Stimulated activated CD4-positive, alpha-beta T cell treated with anti-CD3 and anti-CD28 coated beads, TNF-alpha, amount 100 ng/mL, for 24 hours (primary cell): ENCODE measurements around the gene DUSP6.

Experiments used
- DNase-seq, 3 experiments: peaks; one replicate each; pipeline ENCODE4 v3.0.0-alpha.2; 2020; ENCODE audit warnings: low read depth in 3 of 3

DUSP6 gene

GRCh38 chr12:89328151-89329030 is 23.9 kb downstream of the DUSP6 start:
- DNase-seq = no peak

DNA sequence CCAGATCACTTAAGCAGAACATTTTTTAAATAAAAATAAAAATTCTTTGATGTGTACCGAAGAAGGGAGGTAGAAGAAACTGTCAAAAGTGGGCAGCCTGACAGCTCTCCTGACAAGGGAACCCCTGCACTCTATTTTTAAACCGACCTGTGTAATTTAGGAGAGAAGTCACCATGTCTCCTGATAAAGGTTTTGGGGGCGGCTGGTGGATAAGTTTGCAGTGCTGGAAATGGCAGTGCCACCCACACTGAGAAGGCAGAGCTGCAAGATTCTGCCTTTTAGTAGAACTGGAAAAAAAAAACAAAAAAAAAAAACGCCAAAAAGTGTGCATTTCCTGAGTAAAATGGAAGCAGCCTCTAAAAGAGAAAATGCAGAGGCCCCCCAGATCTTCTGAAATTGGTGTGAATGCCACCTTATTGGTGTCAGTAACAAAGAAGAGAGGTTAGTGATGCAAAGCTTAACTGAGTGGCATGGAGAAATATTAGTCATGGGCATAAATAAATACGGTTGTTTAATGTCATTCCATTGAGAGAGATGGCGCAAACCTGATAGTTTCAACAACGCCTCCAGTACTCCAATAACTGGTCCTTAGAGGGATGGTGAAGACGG is 24.7 kb downstream of the DUSP6 start:
- DNase-seq = no peak

GRCh38 chr12:89326239-89327040 is 25.9 kb downstream of the DUSP6 start:
- DNase-seq = no peak

DNA sequence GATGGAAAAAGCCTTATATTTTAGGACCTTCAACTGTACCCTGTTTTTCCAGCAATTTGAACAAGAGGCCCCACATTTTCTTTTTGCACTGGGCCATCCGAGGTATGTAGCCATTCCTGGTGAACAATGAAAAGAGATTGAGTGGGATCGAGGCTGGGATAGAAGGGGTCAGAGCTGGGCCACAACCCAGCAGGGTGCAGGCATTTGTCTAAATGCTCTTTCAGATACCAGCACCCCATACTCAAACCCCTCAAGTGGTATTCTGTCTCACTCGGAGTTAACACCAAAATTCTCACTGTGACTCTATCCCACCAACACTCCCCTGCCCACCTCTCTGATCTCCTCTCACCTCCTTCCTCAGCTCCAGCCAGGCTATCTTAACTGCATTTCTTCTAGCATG is 26.8 kb downstream of the DUSP6 start:
- no peak for DNase-seq

- DNase-seq = no peak
These were observed 27.9 kb downstream of the DUSP6 start for GRCh38 chr12:89324437-89324836.

DNA sequence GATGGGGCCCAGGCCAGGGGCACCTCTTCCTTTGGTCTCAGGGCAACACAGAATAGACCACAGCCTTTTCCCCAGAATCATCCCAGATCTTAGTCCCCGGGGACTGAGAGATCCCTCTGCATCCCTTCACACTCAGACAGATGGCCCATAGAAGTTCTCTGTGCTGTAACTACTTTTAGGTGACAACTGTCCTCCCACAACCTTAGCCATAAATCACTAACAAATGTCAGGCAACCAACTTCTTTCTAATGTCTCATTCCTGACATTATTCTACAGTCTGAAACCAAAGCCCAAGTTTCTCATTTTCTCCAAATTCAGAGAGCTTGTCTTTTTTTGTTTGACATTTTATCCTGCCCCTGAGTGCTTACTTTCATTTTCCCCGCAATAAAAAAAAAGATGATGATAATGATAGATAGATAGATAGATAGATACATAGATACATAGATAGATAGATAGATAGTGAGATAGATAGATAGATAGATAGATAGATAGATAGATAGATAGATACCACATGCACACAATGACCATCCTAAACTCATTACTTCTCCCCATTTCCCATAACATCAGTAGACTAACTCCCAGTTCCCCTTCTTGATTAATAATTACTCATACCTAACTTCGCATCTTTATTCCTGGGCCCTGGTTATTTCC is 28.6 kb downstream of the DUSP6 start:
- no peak for DNase-seq

DNA sequence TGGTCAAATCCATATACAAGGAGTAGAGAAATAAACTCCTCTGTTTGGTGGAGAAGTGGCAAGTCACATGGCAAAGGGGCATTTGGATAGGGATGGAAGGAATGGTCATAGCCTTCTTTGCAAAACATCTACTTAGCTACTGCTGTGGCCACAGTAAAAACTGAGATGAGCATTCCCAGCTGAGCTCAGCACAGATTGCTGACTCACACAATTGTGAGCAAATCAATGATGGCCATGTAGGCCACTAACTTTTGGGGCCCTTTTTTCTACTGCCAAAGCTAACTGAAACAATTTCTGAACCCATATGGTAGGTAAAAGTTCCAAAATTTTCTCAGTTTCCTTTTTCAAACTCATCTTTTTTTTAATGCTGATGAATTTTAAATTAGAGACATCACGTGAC is 31.6 kb downstream of the DUSP6 start:
- no peak for DNase-seq

- DNase-seq = no peak
These were observed 32.7 kb downstream of the DUSP6 start for GRCh38 chr12:89319606-89320005.

- no peak for DNase-seq
These were observed 33.2 kb downstream of the DUSP6 start for GRCh38 chr12:89319122-89319521.

DNA sequence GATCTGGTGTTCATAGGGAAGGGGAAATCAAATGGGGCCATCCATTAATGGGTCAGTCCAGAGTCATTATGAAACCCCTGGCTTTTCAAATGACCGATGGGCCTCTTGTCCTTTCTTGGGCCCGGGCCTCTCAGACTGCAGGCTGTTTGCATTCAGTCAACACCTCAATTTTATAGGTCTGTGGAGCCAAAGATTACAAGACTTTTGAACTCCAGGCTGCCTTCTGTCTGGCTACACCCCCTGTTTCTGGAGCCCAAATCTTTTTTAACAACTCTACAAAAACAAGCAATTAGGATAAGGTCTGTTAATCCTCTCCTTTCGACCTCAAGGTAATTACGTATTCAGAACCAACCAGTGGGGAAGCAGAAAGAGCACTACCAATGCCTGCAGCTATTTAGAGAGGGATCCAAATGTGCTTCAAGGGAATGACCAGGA is 35.6 kb downstream of the DUSP6 start:
- DNase-seq = no peak

DNA sequence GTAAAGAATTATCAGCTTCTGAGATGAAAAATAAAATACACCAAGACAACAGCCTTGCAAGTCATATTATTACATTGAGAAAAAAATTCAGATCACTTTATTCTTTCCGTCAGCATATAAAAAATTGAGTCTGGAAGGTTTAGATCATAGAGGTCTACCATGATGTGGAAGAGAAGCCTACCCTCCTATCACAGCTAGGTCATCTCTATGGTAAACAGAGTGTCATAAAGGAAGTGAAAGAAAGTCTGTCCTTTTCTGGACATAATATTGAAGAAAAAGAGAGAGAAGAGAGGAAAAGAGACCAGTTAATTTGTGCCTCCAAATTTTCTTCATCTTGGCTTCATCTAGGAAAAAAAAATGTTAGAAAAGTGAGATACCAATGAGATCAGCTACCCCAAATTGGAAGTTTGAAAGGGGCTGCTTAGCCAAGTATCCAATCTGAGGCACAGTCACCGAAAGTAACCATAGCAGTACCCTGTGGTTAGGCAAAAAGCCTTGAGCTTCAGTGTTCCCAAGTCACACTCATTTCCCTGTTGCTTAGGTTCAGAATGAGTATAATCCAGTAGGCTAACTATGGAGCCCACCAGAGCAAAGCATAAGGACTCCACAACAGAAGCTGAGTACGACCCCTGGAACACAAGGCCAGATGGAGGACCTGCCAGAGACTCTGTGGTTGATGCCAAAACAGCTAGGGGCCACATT is 38.1 kb downstream of the DUSP6 start:
- no peak for DNase-seq

DNA sequence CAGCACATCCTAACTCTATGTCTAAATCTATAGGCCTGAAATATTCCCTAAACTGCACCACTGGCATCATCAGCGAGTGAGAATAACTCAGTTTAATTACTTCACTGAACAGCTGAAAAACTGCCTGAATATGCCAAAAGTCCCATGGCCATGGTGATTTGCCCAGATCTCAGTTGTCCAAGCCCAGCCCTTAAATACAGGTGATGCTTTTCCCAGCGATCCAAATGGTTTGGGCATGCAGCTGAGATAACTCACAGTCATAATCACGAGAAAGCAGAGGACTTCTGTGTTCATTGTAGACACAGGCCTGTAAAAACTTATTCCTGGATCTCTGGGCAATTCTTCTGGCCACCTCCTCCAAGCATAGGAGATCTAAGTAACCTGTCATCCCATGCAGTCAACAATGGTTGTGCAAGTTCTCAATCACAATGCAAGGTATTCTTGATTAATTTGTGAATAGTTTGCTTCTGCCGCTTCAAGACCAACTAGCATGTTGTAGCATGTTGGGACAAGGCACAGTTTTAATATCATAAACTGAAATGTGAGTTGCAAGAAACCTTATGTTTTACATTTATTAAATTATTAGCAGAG is 40.5 kb downstream of the DUSP6 start:
- no peak for DNase-seq

- no peak for DNase-seq
These were observed 42.5 kb downstream of the DUSP6 start for GRCh38 chr12:89309815-89310214.

DNA sequence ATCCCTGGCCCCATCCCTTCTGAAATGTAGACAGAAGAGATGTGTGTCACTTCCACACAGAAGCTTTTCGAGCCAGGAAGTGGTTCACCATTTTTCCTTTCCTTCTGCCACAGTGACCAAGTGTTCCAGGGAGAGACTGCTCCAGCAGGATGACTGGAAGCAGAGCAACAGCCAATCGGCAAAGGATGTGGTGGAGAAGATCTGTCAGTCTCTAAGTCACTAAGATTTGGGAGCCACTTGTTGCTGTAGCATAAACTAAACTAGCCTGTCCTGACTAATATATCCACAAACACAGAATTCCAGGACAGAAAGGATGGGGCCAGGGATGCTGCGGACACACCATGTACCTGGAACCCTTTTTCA is 42.9 kb downstream of the DUSP6 start:
- no peak for DNase-seq

- DNase-seq = no peak
These were observed 44.6 kb downstream of the DUSP6 start for GRCh38 chr12:89307474-89308253.

- DNase-seq = no peak
These were observed 45.4 kb downstream of the DUSP6 start for GRCh38 chr12:89306827-89307473.

DNA sequence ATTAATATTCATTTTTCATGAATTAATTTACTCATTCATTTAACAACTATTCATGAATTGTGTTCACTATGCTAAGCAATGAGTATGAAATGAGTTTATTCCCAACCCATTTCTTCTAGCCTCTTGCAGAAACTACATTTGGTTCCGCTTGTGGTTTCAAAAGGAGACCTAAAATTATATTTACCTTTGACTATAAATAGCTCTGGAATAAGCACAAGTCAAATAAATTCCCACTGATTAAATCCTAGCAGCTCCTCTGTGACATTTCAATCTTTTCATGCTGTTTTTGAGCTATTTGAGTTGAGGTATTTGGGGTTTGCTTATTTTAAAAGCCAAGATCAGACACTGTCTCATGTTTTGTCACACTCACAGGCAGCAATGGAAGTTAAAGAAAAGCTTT is 46.9 kb downstream of the DUSP6 start:
- no peak for DNase-seq

DNA sequence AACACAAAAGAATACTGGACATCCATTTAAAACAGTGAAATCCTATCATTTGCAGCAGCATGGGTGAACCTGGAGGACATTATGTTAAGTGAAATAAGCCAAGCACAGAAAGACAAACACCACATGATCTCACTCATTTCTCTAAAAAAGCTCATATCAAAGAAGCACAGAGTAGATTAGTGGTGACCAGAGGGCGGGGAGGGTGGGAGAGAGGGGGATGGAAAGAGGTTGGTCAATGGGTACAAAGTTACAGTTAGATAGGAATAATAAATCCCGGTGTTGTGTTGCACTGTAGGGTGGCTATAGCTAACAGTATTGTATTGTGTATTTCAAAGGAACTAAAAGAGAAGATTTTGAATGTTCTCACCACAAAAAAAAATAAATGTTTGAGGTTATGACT is 52.4 kb downstream of the DUSP6 start:
- DNase-seq = no peak

DNA sequence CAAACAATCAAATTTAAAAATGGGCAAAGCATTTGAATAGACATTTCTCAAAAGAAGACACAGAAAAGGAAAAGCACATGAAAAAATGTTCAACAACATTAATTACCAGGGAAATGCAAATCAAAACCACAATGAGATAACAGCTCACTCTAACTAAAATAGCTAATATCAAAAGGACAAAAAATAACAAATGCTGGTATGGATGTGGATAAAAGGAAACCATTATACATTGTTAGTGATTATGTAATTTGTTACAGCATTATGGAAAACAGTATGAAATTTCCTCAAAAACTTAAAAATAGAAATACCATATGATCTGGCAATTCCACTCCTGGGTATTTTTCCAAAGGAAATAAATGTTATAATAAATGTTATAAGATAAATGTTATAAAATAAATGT is 52.9 kb downstream of the DUSP6 start:
- no peak for DNase-seq
